GF-D8 (cell line): Measurements from ENCODE around the gene CSNK2A1.
"Not testable (repeated sequence)": the region's sequence is repeated elsewhere in the genome, so short reads cannot be mapped to it uniquely, and the experiment has no call there.

Experiments
- DNase-seq: peaks from one replicate; lab custom pipeline; 2025; lab: John Stamatoyannopoulos, UW

CSNK2A1 gene

GRCh38 chr20:533526-533925 lies 10.1 kb downstream of the CSNK2A1 start:
- no peak for DNase-seq

GRCh38 chr20:532530-532929 lies 11.1 kb downstream of the CSNK2A1 start:
- no peak for DNase-seq

GRCh38 chr20:531608-532007 lies 12.0 kb downstream of the CSNK2A1 start:
- no peak for DNase-seq

- no peak for DNase-seq
Observed at GRCh38 chr20:530321-530720, 13.3 kb downstream of the CSNK2A1 start.

GRCh38 chr20:528923-529604 lies 14.5 kb downstream of the CSNK2A1 start:
- DNase-seq: no peak

- DNase-seq: no peak
Observed at GRCh38 chr20:527571-527886, 16.1 kb downstream of the CSNK2A1 start.

- DNase-seq: no peak
Observed at GRCh38 chr20:521860-522259, 21.7 kb downstream of the CSNK2A1 start.

GRCh38 chr20:519999-520398 lies 23.6 kb downstream of the CSNK2A1 start:
- DNase-seq: no peak

GRCh38 chr20:517221-517620 lies 26.4 kb downstream of the CSNK2A1 start:
- no peak for DNase-seq

- DNase-seq: no peak
Observed at GRCh38 chr20:516799-517198, 26.8 kb downstream of the CSNK2A1 start.

GRCh38 chr20:515696-516095 lies 27.9 kb downstream of the CSNK2A1 start:
- DNase-seq: no peak

- DNase-seq: no peak
Observed at GRCh38 chr20:513429-513828, 30.2 kb downstream of the CSNK2A1 start.

GRCh38 chr20:510328-511057 lies 33.1 kb downstream of the CSNK2A1 start:
- not testable (repeated sequence) for DNase-seq

- DNase-seq: not testable (repeated sequence)
Observed at GRCh38 chr20:508364-508787, 35.2 kb downstream of the CSNK2A1 start.

- DNase-seq: no peak
Observed at GRCh38 chr20:507761-508332, 35.7 kb downstream of the CSNK2A1 start.

- no peak for DNase-seq
Observed at GRCh38 chr20:507006-507758, 36.4 kb downstream of the CSNK2A1 start.

- no peak for DNase-seq
Observed at GRCh38 chr20:504632-505075, 38.9 kb downstream of the CSNK2A1 start.

- DNase-seq: no peak
Observed at GRCh38 chr20:503048-503737, 40.4 kb downstream of the CSNK2A1 start.

GRCh38 chr20:497979-498378 lies 45.6 kb downstream of the CSNK2A1 start:
- DNase-seq: no peak

- DNase-seq: no peak
Observed at GRCh38 chr20:496126-496696, 47.4 kb downstream of the CSNK2A1 start.

GRCh38 chr20:492159-492558 lies 51.4 kb downstream of the CSNK2A1 start:
- no peak for DNase-seq

- DNase-seq: no peak
Observed at GRCh38 chr20:487655-488054, 55.9 kb downstream of the CSNK2A1 start.
